HCT116 (cell line): ENCODE measurements around the gene CAPN2.

ENCODE experiments used
- JUND ChIP-seq: IDR thresholded peaks from 2 replicates; pipeline ENCODE4 v1.6.1; 2012
- POLR2A ChIP-seq: IDR thresholded peaks from 2 replicates; pipeline ENCODE4 v1.7.0; 2011; ENCODE audit warnings: borderline replicate concordance; ENCODE audit not compliant: insufficient read depth, insufficient read length; ENCODE audit errors: extremely low read depth
- SIN3A ChIP-seq: IDR thresholded peaks from 2 replicates; pipeline ENCODE4 v1.6.1; 2012; ENCODE audit warnings: low read depth
- TCF7L2 ChIP-seq: IDR thresholded peaks from 2 replicates; pipeline ENCODE4 v1.7.0; 2011; ENCODE audit warnings: borderline replicate concordance, inconsistent platforms; ENCODE audit not compliant: insufficient read depth, insufficient read length; ENCODE audit errors: extremely low read depth
- YY1 ChIP-seq: IDR thresholded peaks from 2 replicates; pipeline ENCODE4 v1.6.1; 2011; ENCODE audit warnings: low read length, low read depth, moderate library complexity, mild to moderate bottlenecking; ENCODE audit not compliant: insufficient replicate concordance; ENCODE audit errors: extremely low read depth
- TF ChIP-seq, protein P1 (sequence below), 3 experiments: fragments of 200-600 bp in 1 of 3; sonication (generic) in 1 of 3; IDR thresholded peaks in 2 of 3; conservative IDR thresholded peaks in 1 of 3; 2 replicates each; pipeline ENCODE4 v1.5.1; 2012 to 2017; ENCODE audit warnings: low read depth in 2 of 3, low read length in 2 of 3, antibody characterized with exemption in 1 of 3, borderline replicate concordance in 1 of 3, control low read depth in 1 of 3, mild to moderate bottlenecking in 1 of 3, mixed read lengths in 1 of 3, mixed run types in 1 of 3, moderate library complexity in 1 of 3; ENCODE audit not compliant: insufficient read depth in 1 of 3
- TF ChIP-seq, protein P2 (sequence below): IDR thresholded peaks from 2 replicates; pipeline ENCODE4 v1.6.1; 2012

DNA sequence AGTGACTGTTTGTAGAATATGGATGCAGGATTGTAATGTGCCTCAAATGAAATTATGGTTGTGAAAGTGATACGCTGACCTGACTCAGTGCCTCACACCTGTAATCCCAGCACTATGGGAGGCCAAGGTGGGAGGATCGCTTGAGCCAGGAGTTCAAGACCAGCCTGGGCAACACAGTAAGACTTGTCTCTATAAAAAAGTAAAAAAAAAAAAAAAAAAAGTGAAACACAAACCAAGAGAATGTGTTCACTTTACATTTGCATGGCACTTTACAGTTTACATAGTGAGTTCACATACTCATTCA lies 2.0 kb downstream of the CAPN2 start:
- TF ChIP-seq, protein P1, sequence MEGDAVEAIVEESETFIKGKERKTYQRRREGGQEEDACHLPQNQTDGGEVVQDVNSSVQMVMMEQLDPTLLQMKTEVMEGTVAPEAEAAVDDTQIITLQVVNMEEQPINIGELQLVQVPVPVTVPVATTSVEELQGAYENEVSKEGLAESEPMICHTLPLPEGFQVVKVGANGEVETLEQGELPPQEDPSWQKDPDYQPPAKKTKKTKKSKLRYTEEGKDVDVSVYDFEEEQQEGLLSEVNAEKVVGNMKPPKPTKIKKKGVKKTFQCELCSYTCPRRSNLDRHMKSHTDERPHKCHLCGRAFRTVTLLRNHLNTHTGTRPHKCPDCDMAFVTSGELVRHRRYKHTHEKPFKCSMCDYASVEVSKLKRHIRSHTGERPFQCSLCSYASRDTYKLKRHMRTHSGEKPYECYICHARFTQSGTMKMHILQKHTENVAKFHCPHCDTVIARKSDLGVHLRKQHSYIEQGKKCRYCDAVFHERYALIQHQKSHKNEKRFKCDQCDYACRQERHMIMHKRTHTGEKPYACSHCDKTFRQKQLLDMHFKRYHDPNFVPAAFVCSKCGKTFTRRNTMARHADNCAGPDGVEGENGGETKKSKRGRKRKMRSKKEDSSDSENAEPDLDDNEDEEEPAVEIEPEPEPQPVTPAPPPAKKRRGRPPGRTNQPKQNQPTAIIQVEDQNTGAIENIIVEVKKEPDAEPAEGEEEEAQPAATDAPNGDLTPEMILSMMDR (IDR thresholded peaks at IDR 0.05 in 2 of 3, conservative IDR thresholded peaks at IDR 0.05 in 1 of 3; ENCODE audit: borderline replicate concordance in 1 of 3, insufficient read depth in 1 of 3, low read depth in 2 of 3, low read length in 2 of 3), result no peak
- TF ChIP-seq SIN3A, result no peak
- TF ChIP-seq, protein P2, sequence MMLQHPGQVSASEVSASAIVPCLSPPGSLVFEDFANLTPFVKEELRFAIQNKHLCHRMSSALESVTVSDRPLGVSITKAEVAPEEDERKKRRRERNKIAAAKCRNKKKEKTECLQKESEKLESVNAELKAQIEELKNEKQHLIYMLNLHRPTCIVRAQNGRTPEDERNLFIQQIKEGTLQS, result no peak
- no peak for TF ChIP-seq POLR2A
- TF ChIP-seq JUND, result no peak
- no peak for TF ChIP-seq YY1
- no peak for TF ChIP-seq TCF7L2
